ENCODE data around the gene PPP1R2C.

Gene PPP1R2C

DNA sequence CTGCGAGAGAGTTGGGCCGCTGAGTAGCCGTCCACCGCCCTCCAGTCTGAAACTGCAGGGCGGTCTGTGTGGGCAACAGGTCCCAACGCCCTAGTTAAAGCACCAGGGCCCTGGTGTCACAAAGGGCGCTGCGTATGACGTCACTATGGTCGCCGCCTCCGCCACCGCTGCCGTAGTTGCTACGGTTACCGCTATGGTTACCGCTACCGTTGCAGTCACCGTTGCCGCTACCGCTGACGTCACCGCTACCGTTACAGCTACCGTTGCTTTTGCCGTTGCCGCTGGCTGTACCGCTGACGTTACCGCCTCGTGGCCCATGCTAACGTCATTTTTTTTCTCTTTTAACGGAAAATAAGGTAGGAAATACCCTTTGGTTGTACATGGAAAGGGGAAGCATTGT lies at the start of gene PPP1R2C:
Gene PPP1R2C, minus strand, starts transcription at position 68 of the 400 bp plus-strand sequence. CDS start 84 bp downstream, outside the sequence.
- no peak for DNase-seq

DNA sequence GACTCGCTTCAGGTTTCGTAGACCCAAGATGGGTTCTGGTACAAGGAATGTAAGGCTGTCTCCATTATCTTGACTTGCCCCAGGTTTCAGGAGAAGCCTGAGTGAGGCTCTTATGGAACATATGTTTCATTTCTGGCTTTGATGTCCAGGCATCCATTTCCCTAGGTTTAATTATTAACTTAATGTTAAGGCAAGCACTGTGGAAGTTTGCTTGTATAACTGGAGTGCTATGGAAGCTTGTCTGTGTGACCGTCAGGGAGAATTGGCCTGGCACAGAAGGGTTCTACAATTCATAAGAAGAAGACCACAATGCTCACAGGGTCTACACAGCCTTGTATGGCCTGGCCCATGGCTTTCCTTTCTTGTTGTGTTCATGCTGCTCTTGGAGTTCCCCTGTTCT lies 47.2 kb upstream of the PPP1R2C start:
- no peak for DNase-seq

DNA sequence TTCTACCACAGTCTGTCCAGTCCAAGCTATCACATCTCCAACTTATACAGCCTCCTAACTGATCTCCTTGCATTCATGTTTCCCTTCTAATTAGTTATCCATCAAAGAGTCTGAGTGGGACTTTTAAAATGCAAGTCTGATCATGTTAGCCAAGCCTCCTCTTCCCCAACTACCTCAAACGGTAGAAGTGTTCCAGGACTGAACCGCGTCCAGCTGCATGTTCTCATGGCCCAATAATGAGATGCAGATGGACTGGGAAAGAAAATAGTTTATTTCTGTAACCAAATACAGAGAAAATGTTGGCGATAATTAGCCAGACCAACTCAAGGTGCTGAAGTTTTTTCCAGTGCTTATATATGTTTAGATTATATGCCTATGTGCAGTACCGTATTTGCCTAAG lies 46.6 kb upstream of the PPP1R2C start:
- no peak for DNase-seq

DNA sequence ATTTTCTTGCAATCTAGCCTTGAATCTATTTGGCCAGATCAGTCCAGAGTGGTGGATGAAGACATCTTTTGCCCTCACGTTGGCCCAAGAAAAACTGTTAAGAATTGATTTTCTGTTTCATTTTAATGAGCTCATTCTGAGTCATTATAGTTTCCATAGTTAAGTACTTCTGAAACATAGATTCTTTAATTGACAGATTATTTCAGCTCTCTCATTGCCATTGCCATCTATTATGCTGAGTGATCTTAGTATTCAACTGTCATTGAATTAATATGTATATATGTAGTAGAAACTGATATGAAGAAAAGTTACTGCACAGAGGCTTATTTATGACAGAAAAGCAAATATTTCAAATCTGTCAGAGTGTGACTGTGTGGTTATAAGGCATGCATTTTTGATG lies 45.5 kb upstream of the PPP1R2C start:
- no peak for DNase-seq

DNA sequence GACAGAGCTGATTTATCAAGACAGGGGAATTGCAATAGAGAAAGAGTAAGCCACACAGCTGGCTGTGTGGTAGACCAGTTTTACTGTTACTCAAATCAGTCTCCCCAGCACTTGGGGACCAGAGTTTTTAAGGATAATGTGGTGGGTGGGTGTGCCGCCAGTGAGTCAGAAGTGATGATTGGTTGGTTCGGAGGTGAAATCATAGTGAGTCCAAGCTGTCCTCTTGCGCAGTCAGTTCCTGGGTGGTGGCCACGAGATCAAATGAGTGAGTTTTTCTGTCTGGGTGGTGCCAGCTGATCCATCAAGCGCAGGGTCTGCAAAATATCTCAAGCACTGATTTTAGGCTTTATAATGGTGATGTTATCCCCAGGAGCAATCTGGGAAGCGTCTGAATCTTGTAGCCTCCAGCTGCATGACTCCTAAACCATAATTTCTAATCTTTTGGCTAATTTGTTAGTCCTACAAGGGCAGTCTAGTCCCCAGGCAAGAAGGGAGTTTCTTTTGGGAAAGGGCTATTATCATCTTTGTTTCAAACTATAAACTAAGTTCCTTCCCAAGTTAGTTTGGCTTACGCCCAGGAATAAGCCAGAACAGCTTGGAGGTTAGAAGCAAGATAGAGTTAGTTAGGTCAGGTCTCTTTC lies 44.0 kb upstream of the PPP1R2C start:
- DNase-seq = no peak

DNA sequence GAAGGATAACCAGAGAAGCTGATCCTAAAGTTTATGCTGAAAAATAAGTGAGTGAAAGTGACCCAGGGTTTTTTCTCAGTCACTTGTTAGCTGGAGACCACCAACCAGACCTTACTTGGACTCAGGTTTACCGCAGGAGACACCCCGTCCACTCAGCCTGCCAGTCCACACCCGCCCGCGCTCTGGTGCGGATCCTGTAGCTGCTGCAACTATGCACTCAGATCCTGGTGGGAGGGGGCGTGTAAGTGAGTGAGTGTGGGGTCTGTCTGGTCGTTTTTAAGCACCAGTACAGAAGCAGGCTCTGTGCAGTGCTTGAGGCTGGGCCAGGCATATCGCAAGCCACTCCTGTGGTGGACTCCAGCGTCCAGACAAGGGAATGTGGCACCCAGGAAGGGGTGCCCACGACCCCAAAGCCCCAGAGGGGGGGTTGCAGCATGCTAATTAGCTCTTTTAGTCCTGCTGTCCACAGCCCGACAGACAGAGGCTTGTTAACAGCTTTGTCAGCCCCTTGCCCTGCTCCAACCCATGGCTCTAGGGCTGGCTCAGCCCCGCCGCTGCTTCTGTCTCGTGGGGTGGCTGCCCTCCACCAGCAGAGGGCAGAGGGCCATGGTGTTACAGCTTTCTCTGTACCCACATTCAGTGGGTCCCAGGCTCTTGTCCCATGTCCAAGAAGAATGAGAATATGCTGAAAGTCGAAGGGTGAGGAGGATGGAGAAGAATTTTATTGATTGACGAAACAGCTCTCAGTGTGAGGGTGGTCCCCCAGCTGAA lies 40.4 kb upstream of the PPP1R2C start:
- no peak for DNase-seq

DNA sequence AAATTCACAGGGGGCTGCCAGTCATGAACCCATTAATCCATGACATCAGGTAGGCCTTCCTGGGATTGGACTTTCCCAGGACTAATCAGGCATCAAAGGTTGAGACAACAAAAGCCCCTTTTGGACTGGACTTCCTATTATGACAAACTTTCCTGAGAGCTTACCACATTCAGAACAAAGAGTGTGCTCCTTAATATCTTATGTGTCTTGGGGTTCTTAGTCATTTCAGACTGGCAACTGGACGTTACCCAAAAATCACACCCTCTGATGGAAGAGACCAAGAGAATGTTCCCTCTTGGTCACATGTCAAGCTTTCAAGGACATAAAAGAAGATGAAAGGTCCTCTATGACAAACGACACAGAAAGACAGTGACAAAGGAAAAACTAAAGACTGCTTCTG lies 31.6 kb upstream of the PPP1R2C start:
- no peak for DNase-seq

DNA sequence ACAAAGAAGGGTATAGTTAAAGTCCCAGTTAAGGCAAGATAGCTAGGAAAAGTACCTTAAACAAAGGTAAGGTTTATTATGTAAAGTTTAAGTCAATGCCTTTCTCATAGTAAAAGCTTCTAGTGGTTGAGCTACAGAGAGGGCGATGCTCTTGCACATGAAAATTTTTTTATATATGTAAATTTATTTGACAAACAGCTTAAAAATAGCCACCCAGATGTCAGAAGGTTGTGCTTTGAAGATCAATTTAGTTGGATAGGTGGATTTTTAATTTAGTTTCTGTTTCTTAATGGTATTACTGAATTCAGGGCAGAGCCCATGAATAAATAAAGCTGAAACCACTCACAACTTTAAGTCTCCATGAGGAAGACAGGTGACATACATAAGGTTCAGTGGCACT lies 29.4 kb upstream of the PPP1R2C start:
- no peak for DNase-seq

DNA sequence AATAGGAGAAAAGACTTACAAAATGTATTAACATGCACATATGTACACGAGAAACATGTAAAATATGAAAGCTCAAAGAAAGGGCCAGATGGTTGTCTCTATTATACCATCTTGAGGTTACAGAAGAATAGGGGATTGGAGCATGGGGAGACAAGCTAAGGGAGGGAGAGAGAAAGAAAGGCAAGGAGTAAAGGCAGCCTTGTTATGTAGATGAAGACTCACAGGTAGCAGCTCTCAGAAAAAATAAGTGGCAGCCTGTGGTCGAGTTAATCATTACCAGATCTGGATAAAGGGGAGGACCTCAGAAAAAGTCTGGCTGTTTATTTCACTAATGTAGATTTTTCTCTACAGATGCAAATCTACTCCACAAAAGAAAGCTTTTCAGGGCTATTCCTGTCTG lies 26.6 kb upstream of the PPP1R2C start:
- DNase-seq = no peak

DNA sequence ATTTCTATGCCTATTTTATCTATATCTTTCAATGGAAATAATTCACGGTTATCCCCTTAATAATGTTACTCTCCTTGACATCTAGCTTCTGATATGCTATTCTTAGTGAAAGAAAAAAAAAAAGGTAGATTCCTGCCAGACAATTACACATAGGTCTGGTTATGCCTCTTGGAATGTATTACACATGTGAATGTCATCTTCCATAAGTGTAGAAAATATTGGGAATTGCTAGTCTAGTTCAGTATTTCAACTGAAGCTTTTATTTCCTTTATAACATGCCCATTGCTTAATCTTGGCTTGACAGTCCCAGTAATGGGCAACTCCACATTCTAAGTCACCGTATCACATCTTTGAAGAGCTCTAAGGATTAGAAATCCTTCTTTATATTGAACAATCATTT lies 25.4 kb upstream of the PPP1R2C start:
- DNase-seq = no peak

DNA sequence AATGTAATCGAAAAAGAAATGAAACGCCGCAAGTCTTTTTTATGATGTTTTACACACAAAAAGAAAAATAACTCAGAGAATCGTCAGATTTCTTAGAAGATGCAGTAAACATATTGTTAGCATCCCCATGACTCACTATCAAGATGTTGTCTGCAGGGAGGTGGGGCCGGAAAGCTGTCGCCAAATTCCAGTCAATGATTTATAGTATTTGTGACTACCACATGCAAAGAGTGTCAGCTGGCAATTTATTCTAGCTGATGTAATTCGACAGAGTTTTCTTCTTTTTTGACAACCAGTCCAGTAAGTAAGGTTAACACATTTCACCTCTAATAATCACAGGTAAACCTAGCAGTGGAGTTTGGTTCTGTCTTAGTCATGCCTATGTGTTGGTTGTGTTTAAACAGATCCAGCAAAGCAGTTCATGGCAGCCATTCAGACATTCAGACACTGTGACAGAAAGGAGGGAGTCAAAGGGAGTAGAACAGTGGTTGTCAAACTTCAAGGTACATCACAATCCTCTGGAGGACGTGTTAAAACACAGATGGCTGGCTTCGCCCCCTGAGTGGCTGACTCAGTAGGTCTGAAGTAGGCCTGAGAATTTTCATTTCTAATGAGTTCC lies 19.8 kb upstream of the PPP1R2C start:
- DNase-seq = no peak

DNA sequence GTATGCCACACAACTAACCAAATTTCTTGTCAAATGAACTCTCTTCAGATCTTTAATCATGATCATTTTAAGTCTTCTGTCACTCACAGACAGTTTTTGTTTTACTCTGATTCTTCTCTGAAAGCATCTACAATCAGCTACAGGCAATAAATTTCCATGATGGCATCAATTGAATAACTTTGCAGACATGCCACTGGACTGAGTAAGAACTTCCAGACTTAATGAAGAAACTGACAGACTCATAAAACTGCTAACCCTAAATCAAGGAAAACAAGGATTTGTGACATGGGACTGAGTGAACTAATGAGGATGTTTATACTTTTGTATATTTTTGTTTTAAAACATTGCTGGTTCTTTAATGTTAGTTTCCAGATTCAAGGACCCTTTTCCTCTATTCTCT lies 5.5 kb upstream of the PPP1R2C start:
- DNase-seq = no peak

DNA sequence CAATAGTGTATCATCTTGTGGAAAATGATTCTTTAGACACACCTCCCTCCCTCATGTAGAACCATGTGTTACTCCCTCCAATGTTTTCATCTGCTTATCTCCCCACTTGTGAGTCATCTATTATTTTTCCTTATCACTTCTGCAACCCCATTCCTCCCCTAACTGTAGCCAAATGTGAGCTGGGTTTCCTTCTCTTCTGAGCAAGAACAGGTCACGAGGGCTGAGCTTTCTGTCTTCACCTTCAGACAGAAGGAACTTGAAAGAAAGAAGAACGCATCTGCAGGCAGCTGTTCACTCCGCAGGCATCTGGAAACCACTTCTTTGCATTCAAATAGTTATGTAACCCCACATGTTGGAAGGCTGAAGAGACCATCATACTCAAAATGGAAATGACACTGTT lies 1.8 kb downstream of the PPP1R2C start:
- DNase-seq = no peak

DNA sequence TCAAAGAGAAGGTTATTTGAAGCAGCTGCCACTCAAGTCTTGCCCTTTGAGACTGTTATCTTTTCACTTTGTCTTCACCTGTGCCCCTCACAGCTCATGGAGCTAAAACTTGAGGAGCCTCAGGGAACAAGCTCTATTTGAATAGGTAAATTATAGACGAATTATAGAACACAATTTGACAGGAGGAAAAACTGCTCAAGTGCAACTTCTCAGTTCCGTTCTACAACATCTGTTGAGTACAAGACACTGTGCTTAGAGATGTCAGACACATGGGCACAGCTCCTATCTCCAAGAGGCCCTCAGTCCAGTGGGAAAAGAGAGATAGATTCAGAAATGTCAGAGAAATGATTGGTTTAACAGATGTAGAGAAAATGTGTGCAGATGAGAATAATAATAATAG lies 5.1 kb downstream of the PPP1R2C start:
- no peak for DNase-seq

DNA sequence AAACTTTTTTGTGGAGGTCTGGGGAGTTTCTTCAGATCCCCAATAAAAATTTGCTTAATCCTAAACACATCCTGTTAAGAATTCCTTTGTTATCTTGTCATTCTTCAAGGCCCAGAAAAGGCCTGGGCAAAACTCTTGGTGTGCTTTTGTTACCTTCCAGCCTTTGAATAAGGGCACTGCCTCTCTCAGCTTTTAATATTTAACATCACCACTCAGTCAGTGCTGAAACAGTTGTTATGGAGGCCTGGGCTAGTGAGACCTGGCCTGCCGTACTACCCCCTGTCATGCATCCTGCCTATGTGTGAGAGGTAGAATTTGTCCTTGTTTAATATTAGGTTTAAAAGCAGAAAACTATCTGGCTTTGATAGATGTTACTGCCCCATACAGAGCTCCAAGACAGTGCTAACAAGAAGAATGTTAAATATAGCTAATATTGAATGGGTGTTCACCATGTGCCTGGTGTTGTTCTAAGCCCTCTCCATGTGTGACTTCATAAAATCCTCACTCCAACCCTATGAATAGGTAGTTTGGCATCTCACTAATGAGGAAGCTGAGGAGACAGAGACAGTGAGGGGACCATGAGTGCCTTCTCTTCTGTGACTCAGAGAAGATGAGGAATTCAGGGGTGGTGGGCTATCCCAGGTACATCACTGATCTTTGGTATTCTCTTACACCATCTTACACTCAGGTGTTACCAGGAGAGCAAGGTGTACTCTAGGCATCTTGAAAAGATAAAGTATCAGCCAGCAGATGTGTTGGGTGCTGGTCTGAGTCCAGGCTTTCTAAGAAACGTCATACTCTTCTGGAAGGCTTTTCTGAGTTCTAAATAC lies 6.2 kb downstream of the PPP1R2C start:
- no peak for DNase-seq

DNA sequence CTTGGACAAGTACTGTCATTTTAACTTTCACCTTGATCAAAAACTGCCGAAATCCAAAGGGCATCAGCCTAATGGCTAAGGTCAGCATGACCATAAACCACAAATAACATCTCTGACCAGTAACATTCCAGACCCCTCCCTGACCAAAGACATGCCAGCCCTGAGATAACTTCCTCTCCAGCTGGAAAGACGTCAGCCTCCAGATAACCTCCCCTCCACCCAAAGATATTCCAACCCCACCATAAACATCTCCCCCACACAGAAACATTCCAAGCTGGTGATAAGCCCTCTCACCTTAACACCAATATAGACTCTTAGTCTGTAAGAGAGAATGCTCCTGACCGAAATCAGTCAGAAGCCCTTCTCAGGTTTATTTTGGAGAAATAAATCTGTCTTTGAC lies 7.4 kb downstream of the PPP1R2C start:
- no peak for DNase-seq

DNA sequence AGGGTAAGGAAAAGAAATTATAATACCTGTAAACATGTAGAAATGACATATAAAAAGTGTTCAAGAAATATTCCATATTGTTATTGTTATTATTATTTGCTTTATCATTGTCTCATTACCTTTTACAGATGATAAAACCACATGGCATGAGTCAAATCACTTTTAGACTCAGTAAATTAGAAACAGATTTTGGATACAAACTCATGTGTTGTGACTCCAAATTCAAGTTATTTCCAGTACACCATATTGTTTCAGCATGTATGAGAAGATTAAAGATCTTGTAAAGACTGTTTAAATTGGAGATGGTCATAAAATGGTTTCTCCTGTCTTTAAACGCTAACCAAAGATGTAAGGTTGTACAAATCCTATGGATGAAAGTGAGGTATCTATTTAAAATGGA lies 18.1 kb downstream of the PPP1R2C start:
- no peak for DNase-seq

DNA sequence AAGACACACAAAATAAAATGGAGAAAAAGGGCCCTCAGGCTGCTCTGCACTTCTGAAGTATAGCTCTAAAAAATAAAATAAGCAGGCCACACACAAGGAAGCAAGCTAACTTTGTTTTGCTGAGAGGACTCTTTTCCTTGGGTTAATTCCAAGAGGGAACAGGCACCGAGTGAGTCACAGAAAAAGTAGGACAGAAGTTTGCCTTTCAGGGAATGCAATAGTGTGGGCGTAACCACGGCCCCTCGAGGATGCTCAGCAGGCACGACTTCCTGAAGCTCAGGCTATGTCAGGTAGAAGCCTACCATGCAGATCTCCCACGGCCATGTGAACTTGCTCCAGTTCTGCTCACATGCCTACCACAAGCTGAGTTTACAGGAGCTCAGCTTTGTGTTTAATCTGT lies 22.1 kb downstream of the PPP1R2C start:
- DNase-seq = no peak

DNA sequence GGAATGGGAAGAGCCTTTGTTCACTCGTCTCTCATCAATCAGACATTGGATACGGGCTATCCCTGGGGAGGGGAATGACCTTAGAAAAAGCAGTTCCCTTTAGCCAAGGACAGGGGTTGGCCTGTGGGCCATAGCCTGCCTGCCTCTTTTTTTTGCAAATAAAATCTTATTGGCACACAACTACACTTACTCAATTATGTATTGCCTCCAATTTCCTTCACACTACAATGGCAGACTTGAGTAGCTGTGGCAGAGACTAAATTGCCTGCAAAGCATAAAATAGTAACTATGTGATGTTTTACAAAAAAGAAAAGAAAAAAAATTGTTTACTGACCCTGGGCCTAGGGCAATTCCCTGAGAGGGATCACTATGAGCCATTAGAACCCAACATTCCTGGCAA lies 23.4 kb downstream of the PPP1R2C start:
- DNase-seq = no peak

DNA sequence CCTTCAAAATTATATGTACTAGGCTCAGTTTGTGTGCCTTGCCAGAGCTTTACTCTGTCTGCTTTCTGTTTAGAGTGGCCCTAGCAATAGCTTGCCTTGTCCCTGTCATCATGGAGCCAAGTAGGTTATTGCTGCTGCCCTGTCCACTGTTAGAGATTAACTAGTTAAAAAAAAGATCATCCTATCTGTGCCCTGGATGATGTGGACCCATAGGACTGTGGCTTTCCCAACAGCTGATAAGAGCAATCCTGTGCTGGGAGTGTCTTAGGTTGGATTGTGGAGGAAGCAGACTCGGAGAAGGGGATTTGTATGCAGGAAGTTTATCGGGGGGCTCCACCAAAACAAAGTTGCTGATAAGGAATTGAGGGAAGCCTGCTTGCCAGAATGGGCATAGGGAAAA lies 23.8 kb downstream of the PPP1R2C start:
- no peak for DNase-seq

DNA sequence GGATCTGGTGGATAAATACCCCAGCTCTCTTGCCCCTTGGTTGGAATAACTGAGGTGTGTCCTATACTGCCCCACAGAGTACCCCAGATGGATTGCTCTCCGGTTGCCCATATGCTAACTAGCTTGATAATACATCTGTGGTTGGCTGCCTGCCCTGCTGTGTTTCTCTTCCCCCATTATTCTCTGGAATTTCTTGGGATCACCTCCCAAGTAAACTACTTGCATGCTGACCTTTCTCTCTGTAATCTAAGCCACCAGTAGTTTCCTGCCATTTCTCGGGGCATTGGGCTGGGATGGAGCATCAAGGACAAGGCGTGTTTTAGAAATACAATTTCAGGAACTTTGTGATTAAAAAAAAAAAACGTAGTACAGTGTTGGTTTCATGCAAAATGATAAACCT lies 25.2 kb downstream of the PPP1R2C start:
- no peak for DNase-seq

DNA sequence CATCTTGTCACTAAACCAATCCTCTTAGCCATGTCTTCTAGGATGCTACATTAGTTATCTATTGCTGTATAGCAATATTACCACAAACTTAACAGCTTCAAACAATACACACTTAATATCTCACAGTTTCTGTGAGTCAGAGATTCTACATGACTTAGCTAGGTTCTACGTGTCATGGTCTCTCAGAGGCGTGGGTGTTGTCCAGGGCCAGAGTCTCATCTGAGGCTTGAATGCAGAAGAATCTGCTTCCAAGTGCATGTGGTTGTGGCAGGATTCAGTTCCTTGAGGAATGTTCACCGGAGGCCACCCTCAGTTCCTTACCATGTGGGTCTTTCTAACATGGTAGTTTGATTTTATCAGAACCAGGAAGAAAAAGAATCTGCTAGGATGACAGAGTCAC lies 26.4 kb downstream of the PPP1R2C start:
- DNase-seq = no peak

DNA sequence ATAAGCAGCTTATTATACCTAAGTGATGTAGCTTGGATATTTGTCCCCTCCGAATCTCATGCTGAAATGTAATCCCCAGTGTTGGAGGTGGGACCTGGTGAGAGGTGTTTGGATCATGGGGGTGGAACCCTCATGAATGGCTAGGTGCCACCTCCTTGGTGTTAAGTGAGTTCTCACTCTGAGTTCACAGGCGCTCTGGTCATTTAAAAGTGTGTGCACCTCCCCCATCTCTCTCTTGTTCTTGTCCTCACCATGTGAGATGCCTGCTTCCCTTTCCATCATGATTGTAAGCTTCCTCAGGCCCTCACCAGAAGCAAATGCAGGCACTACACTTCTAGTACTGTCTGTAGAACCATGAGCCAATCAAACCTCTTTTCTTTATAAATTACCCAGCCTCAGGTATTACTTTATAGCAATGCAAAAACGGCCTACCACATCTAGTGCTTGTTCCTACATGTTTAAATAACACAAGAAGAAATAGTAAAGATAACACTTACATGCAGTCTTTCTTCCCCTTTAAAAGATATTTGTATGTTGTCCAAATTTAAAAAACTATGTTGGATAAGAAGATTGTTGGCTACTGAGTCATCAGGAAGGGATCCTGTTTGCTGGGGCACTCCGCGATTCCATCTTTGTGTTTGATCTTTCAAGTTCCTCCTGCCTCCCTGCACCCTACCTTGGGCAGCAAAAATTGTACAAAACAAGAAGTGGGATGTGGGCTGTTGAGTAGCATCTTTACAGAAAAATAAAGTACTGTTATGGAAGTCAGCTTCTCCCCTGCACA lies 29.7 kb downstream of the PPP1R2C start:
- no peak for DNase-seq

Data from stimulated activated CD4-positive, alpha-beta T cell treated with anti-CD3 and anti-CD28 coated beads, Interleukin-2, amount 100 ng/mL, for 24 hours (primary cell).